Breast epithelium (tissue), 3 donors: ENCODE measurements around the gene NMUR2.
A peak's percentile ranks its signal among the peaks of the same experiment; 100 is the strongest.

Experiments
- POLR2A ChIP-seq: fragments of 450-650 bp; IDR thresholded peaks from one replicate; pipeline ENCODE4 v1.6.1; 2016; ENCODE audit warnings: antibody characterized with exemption, mild to moderate bottlenecking, moderate library complexity
- TF ChIP-seq, protein P1 (sequence below), 3 donors: fragments of 450-650 bp; IDR thresholded peaks; one replicate each; pipeline ENCODE4 v1.5.1; 2016 to 2017; ENCODE audit warnings: antibody characterized with exemption in 3 of 3, mild to moderate bottlenecking in 3 of 3, moderate library complexity in 3 of 3

DNA sequence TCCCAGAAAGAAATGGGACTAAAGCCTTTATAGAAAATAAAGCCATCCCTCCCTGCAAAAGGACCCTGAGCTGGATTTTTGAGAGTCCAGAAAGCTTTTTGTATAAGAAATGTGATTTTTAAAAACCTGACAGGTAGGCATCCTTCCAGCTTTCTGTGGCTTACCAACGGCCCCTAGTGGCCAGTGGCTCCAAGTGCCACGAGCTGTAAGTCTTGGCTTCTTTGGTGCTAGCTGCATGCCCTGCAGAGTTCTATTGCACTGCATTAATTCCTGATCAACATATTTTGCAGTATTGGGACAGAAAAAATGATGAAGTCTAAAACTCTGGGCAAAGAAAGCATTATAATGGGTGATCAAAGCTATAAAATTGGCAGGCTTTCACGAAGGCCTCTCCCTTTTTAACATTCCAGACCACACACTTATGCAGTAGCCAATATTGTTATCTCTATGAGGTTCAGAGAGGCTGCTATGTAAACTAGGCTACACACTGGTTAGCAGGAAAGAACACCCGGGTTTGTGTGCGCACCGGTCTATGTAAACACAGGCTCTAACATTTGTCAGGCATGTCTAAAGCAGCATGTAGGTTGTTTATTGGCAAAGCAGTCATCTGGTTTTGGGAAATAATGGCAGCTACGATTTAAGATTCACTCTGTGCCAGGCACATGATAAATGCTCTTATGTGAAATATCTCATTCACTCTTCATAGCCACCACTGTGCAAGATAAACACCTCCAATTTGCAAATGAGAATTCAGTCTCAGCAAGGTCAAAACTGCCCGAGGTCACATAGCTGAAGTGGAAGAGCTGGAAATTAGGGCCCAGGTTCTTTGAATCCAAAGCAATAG lies 55.2 kb downstream of the NMUR2 start:
- TF ChIP-seq, protein P1, sequence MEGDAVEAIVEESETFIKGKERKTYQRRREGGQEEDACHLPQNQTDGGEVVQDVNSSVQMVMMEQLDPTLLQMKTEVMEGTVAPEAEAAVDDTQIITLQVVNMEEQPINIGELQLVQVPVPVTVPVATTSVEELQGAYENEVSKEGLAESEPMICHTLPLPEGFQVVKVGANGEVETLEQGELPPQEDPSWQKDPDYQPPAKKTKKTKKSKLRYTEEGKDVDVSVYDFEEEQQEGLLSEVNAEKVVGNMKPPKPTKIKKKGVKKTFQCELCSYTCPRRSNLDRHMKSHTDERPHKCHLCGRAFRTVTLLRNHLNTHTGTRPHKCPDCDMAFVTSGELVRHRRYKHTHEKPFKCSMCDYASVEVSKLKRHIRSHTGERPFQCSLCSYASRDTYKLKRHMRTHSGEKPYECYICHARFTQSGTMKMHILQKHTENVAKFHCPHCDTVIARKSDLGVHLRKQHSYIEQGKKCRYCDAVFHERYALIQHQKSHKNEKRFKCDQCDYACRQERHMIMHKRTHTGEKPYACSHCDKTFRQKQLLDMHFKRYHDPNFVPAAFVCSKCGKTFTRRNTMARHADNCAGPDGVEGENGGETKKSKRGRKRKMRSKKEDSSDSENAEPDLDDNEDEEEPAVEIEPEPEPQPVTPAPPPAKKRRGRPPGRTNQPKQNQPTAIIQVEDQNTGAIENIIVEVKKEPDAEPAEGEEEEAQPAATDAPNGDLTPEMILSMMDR (IDR thresholded peaks at IDR 0.05), result peak; percentile 31 to 64 (median 35)
- no peak for TF ChIP-seq POLR2A
